HG02642 (cell line): ENCODE data around the gene ARHGAP5.
A peak's percentile ranks its signal among the peaks of the same experiment; 100 is the strongest.

Experiments used
- ATAC-seq: cut with Tn5 transposase; IDR thresholded peaks from one replicate; pipeline ENCODE4 v1.9.1; 2021; ENCODE audit warnings: mild to moderate bottlenecking; ENCODE audit not compliant: unreplicated experiment, poor library complexity

ARHGAP5 gene

DNA sequence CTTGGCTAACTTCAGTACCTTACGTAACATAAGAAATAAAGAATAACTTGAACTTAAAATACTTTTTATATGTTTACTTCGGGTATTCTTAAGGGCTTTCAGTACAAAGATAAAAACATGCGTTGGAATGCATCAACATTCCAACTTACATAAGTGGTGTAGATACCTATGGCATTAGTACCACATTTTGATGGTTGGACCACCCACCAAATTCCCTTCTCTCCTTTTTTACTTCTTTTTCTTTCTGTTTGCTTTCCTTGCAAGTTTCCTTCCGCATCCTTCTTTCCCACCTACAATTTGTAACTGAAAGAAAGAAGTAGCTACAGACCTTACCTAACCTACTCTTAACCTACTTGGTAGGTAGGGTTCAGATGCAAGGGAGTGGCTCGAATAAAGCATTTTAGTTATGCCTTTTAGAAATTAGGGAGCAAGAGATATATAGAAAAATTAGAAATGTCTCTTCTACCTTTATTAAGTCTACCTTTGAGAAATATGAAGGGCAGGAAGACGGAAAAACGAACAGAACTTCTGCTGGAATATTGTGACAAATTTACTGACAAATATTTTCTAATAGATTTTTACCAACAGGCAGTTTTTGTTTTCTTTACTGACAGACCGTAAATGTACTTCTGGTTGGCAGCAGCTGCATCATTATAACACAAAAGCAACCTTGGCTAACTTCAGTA lies 2.1 kb upstream of the ARHGAP5 start:
- ATAC-seq = no peak

DNA sequence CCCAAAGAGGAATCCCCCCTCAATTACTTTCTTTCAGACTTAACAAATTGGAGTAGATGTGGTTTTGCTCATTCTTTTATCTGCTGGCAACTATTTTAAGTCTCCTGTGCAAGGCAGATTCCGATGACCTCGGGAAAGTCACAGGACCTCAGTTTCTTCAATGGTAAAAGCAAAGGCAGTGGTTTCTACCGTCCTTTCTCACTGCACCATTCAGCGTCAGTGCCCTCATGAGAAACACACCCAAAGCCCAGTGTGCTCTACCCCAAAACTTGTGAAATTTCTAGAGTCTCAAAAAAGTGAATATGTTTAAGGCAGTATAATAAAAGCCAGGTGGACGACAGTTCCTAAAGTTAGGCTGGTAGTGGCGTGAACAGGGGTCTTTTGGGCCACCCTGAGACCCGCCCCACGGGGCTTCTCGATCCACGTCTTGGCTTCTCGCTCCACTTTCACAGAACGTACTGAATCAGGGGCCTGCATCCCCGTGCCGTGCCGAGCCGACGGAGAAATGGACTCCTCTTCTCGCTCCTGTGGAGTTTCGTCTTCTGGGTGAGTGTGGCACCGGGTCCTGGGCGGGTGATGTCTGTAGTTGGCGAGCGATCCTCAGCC lies 1.3 kb upstream of the ARHGAP5 start:
- peak; percentile 26 for ATAC-seq

DNA sequence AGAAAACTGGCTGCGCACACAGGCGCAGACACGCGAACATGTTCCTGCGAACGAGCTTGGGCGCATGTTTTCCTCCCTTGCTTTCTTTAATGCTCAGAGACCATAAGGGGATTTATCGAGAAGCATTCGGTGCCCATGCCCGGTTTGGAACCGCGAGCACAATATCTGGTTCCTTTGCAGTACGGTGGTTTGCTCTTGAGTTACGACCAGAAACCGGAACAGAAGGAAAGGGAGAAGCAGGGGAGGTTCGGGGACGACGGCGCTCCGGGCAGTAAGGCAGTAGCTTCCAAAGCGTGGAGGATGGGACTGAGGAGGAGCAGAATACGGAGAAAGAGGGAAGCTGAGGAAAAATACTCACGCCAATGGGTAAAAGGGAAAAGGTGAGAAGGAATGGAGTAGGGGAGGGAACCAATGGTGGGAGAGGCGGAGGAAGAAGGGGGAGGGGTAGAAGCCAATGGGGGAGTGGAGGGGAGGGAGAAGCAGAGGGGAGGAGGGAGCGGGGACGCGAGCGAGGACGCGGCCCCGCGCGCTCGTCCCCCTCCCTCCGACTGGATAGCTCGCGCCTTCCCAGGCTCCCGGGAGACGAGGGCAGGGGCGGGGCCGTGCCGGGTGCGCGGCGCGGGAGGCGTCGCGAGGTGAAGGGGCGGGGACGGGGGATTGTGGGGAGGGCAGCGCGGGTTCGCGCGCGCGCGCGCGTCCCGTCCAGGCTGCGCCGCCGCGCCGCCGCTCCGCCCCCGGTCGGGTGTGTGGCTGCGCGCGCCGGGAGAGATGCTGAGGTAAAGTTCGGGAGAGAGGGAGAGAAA lies 625 bp upstream of the ARHGAP5 start:
- peak; percentile 68 for ATAC-seq

DNA sequence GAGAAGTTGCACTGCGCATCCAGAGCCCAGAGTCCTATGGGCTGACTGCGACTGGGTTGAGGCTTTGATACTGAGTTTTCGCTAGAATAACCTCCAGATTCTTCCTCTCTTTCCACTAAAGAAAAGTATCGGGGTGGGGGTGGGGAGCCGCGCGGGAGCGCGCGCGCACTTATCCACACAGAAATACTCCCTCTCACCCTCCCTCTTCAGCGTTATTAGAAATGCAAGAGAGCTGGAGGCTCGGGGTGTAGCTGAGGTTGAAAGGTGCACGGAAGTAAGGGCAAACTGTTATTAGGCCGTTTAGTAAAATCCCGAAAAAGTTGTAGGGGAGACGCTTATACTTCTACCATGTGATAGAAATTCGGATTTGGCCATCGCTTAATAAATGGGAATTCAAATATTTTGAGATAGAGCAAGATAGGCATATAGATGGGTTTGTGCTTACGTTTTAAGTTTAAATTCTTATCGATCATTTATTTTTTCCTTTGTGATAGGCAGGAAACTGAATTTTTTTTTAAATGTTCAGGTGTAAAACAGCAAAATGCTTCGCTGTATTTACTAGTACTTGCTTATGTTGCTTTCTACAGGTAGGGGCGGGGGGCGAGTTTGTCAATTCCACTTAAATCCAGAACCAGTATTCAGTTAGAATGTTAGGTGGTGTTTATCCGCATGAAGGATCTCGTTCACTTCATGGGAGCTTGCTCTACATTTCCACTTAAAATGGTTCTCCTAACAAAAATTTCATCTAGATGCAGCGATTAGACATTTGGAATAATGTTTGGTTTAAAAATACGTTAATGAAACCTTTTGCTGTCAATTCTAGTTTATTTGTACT lies 1.1 kb downstream of the ARHGAP5 start:
- peak; percentile 11 for ATAC-seq

DNA sequence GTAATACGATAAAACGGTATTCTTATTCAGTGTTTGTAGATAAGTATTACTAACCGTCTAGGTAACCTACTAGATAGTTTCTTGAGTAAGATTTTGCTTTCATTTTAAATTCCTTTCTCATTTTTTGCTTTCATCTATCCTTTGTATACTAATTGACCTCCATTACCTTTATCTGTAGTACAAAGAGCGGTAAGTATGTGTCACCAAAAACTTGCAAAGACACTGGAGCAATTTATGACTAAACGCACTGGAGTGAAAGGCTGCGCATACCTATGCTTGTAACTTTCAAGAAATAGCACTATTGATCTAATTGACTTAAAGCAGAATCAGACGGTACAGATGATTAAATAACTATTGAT lies 1.7 kb downstream of the ARHGAP5 start:
- ATAC-seq = no peak

DNA sequence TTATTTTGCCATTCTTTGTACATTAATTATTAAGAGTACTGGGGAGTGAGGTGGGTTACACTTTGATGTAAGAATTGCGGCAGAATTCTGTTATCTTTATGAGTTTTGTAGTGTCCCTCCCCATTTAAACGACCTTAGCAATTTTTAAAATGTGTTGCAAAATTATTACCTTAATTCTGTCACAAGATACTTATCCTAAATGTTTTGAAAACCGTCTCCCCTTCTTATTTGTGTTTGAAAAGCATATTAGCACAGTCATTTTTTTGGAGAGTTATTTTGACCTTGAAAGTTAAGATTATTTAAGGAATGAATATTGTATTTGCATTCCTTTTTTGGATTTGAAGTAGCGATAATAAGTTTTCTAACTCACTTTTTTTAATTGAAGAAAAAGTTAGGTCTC lies 2.2 kb downstream of the ARHGAP5 start:
- ATAC-seq = no peak

DNA sequence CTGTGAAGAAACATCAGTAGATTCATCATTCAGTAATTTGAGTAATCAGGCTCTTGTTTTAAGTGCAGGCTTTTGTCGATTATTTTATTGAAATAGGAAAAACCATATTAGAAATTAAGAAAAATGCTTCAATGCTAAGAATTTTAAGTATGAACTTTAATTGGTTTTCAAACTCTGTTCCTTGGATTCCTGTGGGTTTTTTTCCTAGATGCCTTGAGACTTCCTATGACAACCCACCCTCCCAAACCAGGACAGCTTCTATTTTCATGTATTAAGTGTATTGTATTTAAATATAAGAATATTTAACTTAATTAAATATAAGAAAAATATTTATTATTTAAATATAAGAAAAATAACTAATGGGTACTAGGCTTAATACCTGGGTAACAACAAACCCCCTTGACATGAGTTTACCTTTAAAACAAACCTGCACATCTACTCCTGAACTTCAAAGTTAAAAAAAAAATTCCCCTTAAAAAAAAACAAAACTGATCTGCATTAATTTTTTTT lies 3.0 kb downstream of the ARHGAP5 start:
- ATAC-seq = no peak

DNA sequence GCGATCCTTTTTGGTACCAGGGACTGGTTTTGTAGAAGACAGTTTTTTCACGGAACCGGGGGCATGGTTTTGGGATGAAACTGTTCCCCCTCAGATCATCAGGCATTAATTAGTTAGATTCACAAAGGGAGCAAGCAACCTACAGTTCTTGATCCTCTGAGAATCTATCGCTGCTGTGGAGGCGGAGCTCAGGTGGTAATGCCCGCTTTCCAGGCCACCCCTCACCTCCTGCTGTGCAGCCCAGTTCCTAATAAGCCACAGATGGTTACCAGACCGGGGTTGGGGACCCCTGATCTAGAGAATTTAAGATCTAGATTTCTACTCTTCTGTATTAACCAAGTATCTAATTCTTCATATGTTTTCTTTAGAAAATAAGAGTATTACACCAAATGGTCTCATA lies 4.8 kb downstream of the ARHGAP5 start:
- no peak for ATAC-seq

DNA sequence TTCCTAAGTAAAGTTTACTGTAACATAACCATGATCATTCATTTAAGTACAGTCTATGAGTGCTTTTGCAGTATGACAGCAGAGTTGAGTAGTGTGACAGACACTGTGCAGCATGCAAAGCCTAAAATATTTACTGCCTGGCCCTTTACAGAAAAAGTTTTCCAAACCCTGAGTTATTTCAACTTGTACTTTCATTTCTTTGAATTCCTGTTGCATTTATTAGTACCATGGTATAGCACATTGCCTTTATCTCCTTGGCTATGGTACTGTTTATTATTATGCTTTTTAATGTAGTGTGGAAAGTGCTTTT lies 6.2 kb downstream of the ARHGAP5 start:
- ATAC-seq = no peak

DNA sequence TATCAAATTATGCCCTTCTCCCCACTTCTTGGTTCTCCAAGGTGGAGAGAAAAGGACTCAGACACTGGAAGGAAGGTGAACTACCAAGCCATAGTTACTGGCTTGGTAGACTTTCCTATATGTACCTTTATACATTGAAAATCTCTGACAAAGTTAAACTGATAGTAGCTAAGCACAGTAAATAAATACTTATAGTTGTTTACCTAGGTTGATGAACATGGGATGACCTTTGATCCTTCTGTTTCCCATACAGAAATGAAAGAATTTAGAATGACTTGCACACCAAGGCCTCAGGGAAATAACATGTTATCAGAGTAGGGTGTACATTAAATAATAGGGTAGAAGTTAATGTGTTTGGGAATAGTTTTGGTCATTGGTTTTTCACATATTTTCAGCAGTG lies 6.7 kb downstream of the ARHGAP5 start:
- ATAC-seq = no peak

DNA sequence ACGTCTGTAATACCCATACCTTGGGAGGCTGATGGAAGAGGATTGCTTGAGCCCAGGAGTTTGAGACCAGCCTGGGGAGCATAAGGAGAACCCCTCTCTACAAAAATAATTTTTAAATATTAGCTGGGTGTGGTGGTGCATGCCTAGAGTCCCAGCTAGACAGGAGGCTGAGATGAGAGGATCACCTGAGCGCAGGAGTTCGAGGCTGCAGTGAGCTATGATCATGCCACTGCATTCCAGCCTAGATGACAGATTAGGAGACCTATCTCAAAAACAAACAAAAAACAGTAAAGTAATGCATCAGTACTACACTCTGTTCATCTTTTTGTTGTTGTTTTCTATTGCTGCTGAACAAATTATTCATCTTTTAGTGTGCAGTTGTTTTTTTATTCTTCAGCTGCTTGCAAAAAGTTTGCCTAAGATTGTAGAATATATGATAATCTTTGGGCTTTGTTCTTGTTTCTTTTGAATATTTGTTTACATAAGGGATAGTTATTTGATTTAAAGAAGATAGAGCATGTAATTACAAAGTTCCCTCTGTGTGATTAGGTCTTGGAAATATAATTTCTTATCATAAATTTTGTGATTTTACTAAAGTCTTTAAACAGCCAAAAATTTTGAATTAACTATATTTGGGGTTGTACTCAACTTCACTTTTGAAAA lies 8.2 kb downstream of the ARHGAP5 start:
- no peak for ATAC-seq

DNA sequence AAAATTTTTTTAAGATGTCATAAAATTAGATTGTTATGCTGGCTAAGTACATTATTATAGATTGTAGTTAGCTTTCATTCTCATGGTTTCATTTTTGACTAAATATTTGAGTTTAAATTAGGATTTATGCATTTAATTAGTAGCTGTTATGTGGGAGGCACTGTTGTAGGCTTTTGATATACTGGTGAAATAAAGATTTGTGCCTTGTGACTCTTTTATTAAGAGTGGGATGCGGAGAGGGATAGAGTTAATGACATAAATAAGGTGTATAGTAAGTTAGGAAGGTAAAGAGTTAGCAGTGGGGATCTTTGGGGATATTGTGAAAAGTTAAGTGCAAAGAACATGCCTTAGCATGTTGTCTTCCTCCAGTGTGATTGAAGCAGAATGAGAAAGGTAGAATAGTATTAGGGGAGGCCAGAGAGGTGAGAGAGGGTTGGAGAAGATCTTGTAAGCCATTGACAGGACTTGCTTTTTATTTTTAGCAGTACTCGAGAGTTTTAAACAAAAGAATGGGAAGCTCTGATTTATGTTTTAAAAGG lies 8.8 kb downstream of the ARHGAP5 start:
- ATAC-seq = no peak

DNA sequence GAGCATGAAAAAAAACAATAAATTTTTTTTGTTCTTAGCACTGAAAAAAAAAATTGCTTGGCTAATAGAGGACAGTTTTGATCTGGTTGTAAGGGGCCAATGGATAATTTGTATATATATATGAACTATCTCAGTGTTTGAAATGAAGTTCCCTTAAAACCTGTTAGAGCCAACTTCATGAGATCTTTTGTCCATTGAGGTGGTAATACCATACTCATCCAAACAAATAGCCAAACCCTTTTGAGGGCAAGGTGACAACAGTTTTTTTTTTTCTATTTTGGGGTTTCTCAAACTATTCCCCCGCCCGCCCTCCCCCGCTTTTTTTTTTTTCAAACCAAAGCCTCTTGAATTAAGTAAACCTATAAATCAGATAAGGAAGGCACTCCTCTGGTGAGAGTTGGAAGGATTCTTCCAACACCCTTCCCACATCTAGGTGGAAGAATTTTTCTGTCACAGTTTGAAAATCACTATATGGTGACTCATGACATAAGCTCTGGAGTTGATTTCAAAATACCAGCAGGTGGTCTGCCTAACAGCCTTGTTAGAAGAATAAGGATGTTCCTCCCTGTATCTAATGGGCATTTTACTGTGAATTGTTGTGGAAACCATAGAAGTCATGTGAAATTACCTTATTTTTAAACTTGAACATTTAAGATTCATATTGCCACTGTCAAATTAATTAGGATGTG lies 10.2 kb downstream of the ARHGAP5 start:
- ATAC-seq = no peak

DNA sequence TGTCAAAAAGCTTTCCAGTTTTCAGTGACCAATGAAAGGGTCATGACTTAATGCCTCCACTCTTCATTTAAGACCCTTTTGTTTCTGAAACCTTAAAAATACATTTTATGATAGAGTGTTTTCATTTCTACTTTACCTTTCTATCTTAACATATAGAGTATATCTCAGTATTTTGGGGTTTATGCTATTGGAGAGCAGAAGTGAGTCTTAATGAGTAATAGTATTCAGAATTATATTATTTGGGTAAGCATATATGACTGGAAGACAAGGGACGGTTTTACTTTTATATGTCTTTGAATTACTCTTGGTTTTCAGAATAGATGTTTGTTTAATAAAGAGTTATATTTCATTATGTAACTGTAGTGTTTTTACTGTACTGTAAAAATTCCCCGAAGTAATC lies 10.8 kb downstream of the ARHGAP5 start:
- no peak for ATAC-seq

DNA sequence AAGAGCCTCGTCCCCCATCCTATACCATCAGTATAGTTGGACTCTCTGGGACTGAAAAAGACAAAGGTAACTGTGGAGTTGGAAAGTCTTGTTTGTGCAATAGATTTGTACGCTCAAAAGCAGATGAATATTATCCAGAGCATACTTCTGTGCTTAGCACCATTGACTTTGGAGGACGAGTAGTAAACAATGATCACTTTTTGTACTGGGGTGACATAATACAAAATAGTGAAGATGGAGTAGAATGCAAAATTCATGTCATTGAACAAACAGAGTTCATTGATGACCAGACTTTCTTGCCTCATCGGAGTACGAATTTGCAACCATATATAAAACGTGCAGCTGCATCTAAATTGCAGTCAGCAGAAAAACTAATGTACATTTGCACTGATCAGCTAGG lies 13.6 kb downstream of the ARHGAP5 start:
- no peak for ATAC-seq

DNA sequence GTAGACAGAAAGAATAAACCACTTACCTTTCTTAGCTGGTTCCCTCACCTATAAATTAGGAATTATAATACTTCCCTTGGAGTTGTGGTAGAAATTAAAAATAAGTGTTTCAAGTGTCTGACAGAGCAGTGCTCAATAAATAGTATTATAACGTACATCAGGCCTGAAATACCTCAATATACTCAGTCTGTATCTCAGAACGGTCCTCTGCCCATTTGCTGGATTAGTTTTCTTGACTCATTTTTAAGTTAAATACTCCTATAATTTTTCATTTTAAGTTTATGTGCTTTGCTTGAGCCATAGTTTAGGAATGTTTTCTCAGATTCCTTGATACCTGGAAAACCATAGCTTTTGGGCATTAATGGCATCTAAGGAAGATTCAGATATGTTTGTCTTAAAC lies 22.4 kb downstream of the ARHGAP5 start:
- ATAC-seq = no peak

DNA sequence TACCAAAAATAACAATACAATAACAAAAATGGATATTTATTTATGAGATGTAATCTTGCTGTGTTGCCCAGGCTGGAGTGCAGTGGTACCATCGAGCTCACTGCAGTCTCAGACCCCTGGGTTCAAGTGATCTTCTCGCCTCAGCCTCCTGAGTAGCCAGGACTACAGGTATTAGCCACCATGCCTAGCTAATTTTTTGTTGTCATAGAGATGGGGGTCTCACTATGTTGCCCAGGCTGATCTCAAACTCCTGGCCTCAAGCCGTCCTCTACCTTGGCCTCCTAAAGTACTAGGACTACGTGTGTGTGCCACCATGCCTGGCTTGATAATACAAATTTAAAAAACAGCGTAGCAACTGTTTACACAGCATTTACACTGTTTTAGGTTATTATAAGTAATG lies 23.1 kb downstream of the ARHGAP5 start:
- ATAC-seq = no peak

DNA sequence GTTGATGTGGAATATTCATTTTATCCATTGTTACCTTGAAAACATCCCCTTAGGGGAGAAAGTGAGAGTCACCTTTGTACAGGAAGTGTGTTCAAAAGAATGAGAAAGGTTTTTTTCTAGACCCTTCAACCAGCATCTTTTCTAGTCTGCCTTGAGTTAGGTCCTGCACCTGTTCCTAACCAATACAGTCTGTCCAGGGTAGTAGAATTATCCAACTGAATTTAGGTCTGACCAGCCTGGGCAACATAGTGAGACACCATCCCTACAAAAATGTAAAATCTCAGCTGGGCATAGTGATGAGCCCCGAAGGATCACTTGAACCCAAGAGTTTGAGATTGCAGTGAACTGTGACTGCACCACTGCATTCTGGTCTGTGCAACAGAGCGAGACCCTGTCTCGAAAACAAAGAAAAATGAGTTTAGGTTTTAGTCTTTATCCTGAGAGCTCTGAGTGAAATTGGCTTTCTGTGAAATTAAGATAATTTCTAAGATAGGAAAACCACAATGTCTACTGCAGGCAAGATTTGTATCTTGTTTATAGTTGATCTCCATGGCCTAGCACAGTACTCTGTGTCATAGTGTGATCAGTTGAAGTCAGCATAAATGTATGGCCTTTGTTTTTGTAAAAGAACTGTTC lies 25.2 kb downstream of the ARHGAP5 start:
- peak; percentile 79 for ATAC-seq

DNA sequence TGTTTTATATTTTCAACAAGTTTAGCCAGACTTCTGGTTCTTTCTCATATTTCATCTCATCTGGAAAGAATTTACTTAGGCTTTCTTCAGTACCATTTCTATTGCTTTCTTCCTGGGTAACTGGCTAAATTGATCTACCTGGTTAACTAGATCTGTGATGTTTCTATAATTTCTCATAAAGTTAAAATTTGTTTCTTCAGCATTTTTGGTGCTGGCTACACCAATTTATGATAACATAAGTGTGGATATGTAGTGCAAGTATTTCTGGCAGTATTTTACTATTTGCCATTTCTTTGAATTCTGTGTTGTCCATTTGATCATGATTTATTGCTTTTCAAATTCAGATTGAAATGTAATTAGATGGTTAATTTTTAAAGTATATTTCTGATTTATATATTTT lies 25.9 kb downstream of the ARHGAP5 start:
- ATAC-seq = no peak
